Measurements from ENCODE around the gene ACAA2. TPM values are rescaled to one million over a fixed set of nuclear protein-coding genes. Genes with fewer than 3 reads are reported as not detected.

Gene ACAA2
- total and polyA plus RNA-seq, 10 of the 15 experiments (the other 5 are each of a cell fraction or from before 2014, with no cell fraction given): 43.1 to 134 (median 64.6) TPM

GRCh38 chr18:49788327-49788898, 24.9 kb downstream of the ACAA2 start:
- no peaks in the 10 kb centered on the region for H3K9me3 ChIP-seq (replicated peaks; ENCODE audit: control insufficient read depth, insufficient read depth, low read length)
- CTCF ChIA-PET: interaction anchor here (0.9 kb wide), 1 partner anchor 278 kb away, joined by 4 read pairs; no protein-coding TSS in a partner anchor
- BruUV-seq (replicated peaks): no TSS peak
- H3K27me3 ChIP-seq (replicated peaks in 1 of 2; ENCODE audit: control insufficient read depth in 2 of 2, insufficient read depth in 2 of 2, low read length in 1 of 2): no peaks in the 10 kb centered on the region
- peak overlapping the region; percentile 10; the same call in 1 of the 2 replicates for H3K9ac ChIP-seq (ENCODE audit: control insufficient read depth, insufficient read depth, low read length)
- POLR2A ChIA-PET: no interaction called here
- H2AFZ ChIP-seq (ENCODE audit: control insufficient read depth, low read depth, low read length): no peak overlapping the region; the same call in 1 of the 2 replicates
- H3K4me3 ChIP-seq: no peak overlapping the region
- peaks cover 0 to 11% of the 10 kb centered on the region in 2 experiments for H3K36me3 ChIP-seq (ENCODE audit: control insufficient read depth in 2 of 2, insufficient read depth in 2 of 2, low read length in 1 of 2)
- H4K20me1 ChIP-seq (ENCODE audit: control insufficient read depth, insufficient read depth): no peaks in the 10 kb centered on the region
- 31% methylated on average over 5 of the region's 5 CpGs for WGBS (ENCODE audit: insufficient coverage, insufficient replicate concordance, low lambda C conversion rate, missing lambda C conversion rate)
- DNase-seq (ENCODE audit: low read depth, low spot score) (peak; percentile 36), FAIRE-seq (peak; percentile 81), ATAC-seq (peak; percentile 95)
- RAD21 ChIA-PET (ENCODE audit: unreplicated experiment): interaction anchor here (0.5 to 0.9 kb wide), 3 partner anchors 21 to 232 kb away, joined by 3 to 4 read pairs (median 4); partner anchors contain the start of gene ACAA2
- H3K79me2 ChIP-seq (ENCODE audit: control insufficient read depth, insufficient read depth, low read length): no peaks in the 10 kb centered on the region
- SMC1A ChIA-PET (ENCODE audit: uncharacterized antibody, unreplicated experiment): interaction anchor here (0.7 to 2.3 kb wide), 6 partner anchors 10 to 70 kb away, joined by 3 to 7 read pairs (median 4); no protein-coding TSS in a partner anchor
- in situ Hi-C loops (cut with MboI): no loop called here
- intact Hi-C loops (cut with micrococcal nuclease; ENCODE audit: unreplicated experiment): loop anchor here (5.0 kb wide), 1 partner anchor 69 kb away; no protein-coding TSS in a partner anchor
- peaks cover 2% of the 10 kb centered on the region; the same call in 1 of the 2 replicates for H3K4me1 ChIP-seq (ENCODE audit: control insufficient read depth, insufficient read depth, low read length)
- peak overlapping the region; percentile 56; the same call in 1 of the 2 replicates for H3K4me2 ChIP-seq (ENCODE audit: control insufficient read depth, insufficient read depth)
- H3K27ac ChIP-seq (ENCODE audit: control insufficient read depth, insufficient read depth): no peak overlapping the region; the same call in 1 of the 2 replicates
- TF ChIP-seq SIN3A (IDR thresholded peaks at IDR 0.05; ENCODE audit: low read depth, low read length): no peak
- TF ChIP-seq IKZF2 (IDR thresholded peaks at IDR 0.05): peak in 1 of 2 experiments; percentile 15; a peak in 1 of 4 replicates
- TF ChIP-seq ZSCAN29 (IDR thresholded peaks at IDR 0.05): 0 out of 2 replicates have a peak, but pooled peaks have one; percentile 23
- 0 out of 2 replicates have a peak, but pooled peaks have one; percentile 54 for TF ChIP-seq ZNF687 (IDR thresholded peaks at IDR 0.05)
- TF ChIP-seq CREM (IDR thresholded peaks at IDR 0.05; ENCODE audit: low read depth): 0 out of 2 replicates have a peak, but pooled peaks have one; percentile 13
- peak; percentile 62 for TF ChIP-seq ATF7 (IDR thresholded peaks at IDR 0.05; ENCODE audit: low read depth)
- peak; percentile 22 for TF ChIP-seq SKIL (IDR thresholded peaks at IDR 0.05; ENCODE audit: low read depth, poor library complexity, severe bottlenecking)
- no peak for TF ChIP-seq IRF5 (IDR thresholded peaks at IDR 0.05; ENCODE audit: borderline replicate concordance)
- TF ChIP-seq BACH1 (IDR thresholded peaks at IDR 0.05; ENCODE audit: borderline replicate concordance): peak; percentile 48; the same call in 1 of the 2 replicates
- 0 out of 2 replicates have a peak, but pooled peaks have one; percentile 28 for TF ChIP-seq ATF2 (IDR thresholded peaks at IDR 0.05; ENCODE audit: low read length)
- peak; percentile 70; the same call in 1 of the 2 replicates for TF ChIP-seq IRF4 (IDR thresholded peaks at IDR 0.05; ENCODE audit: low read depth, low read length)
- TF ChIP-seq JUNB (IDR thresholded peaks at IDR 0.05): peak; percentile 70
